HL-60 (cell line): ENCODE measurements around the gene AKAP8L.

ENCODE experiments used
- CTCF ChIP-seq: IDR thresholded peaks from one replicate; pipeline ENCODE4 v1.5.1; 2011; ENCODE audit warnings: low read length, control low read depth, inconsistent platforms; ENCODE audit not compliant: insufficient read depth
- REST ChIP-seq: IDR thresholded peaks from 2 replicates; pipeline ENCODE4 v1.6.1; 2012; ENCODE audit warnings: low read depth; ENCODE audit not compliant: insufficient replicate concordance

GRCh38 chr19:15445227-15445605 lies 26.4 kb upstream of the AKAP8L start:
- TF ChIP-seq CTCF (no peak), REST (no peak)
